ENCODE results near the gene MEGF8.

GRCh38 chr19:42283188-42284065, 42.0 kb upstream of the MEGF8 start:
- no peak for TF ChIP-seq SNAI2 (CRISPR knock-in tag; IDR thresholded peaks at IDR 0.05)
- TF ChIP-seq TCF4 (CRISPR knock-in tag; IDR thresholded peaks at IDR 0.05; ENCODE audit: borderline replicate concordance): no peak
- no peak for TF ChIP-seq ZNF565 (CRISPR knock-in tag; conservative IDR thresholded peaks at IDR 0.05; ENCODE audit: low read depth)
- no peak for TF ChIP-seq PATZ1 (CRISPR knock-in tag; IDR thresholded peaks at IDR 0.05; ENCODE audit: borderline replicate concordance)
- TF ChIP-seq ZFP30 (CRISPR knock-in tag; IDR thresholded peaks at IDR 0.05): no peak
- TF ChIP-seq ZFP3 (CRISPR knock-in tag; IDR thresholded peaks at IDR 0.05): no peak
- TF ChIP-seq CREB5 (CRISPR knock-in tag; IDR thresholded peaks at IDR 0.05; ENCODE audit: low read depth): no peak
- no peak for TF ChIP-seq ISL1 (CRISPR knock-in tag; IDR thresholded peaks at IDR 0.05)
- no peak for TF ChIP-seq ESRRG (CRISPR knock-in tag; IDR thresholded peaks at IDR 0.05)
- no peak for TF ChIP-seq ARNTL (CRISPR knock-in tag; IDR thresholded peaks at IDR 0.05; ENCODE audit: borderline replicate concordance, low read depth)
- TF ChIP-seq TOX (CRISPR knock-in tag; IDR thresholded peaks at IDR 0.05; ENCODE audit: borderline replicate concordance): no peak
- no peak for TF ChIP-seq CSRNP3 (CRISPR knock-in tag; IDR thresholded peaks at IDR 0.05)

Data from SK-N-SH treated with all-trans-retinoic acid at 6 μM for 48 hours (cell line).